ENCODE data around the gene RAB30.

- no peak for TF ChIP-seq POLR2AphosphoS5 (IDR thresholded peaks at IDR 0.05)
- TF ChIP-seq CTCF (IDR thresholded peaks at IDR 0.05), result no peak
- no peak for TF ChIP-seq EP300 (IDR thresholded peaks at IDR 0.05)
- TF ChIP-seq POLR2A (IDR thresholded peaks at IDR 0.05), result no peak
Observed at GRCh38 chr11:83057721-83058120, 14.0 kb downstream of the RAB30 start.
